Measurements from ENCODE around the gene STX11.

- TF ChIP-seq CTCF (IDR thresholded peaks at IDR 0.05 in 2 of 3, conservative IDR thresholded peaks at IDR 0.05 in 1 of 3; ENCODE audit: borderline replicate concordance in 1 of 3, insufficient read depth in 1 of 3, low read depth in 2 of 3, low read length in 2 of 3), result no peak
- TF ChIP-seq EZH2phosphoT487 (IDR thresholded peaks at IDR 0.05; ENCODE audit: borderline replicate concordance), result no peak
- TF ChIP-seq POLR2AphosphoS5 (IDR thresholded peaks at IDR 0.05; ENCODE audit: low read depth, low read length), result no peak
- TF ChIP-seq ZFX (IDR thresholded peaks at IDR 0.05), result no peak
- no peak for TF ChIP-seq TCF7L2 (IDR thresholded peaks at IDR 0.05; ENCODE audit: borderline replicate concordance, extremely low read depth, insufficient read depth, insufficient read length)
- no peak for TF ChIP-seq MAX (IDR thresholded peaks at IDR 0.05)
- TF ChIP-seq RAD21 (IDR thresholded peaks at IDR 0.05; ENCODE audit: low read depth), result no peak
- no peak for TF ChIP-seq YY1 (IDR thresholded peaks at IDR 0.05; ENCODE audit: extremely low read depth, insufficient replicate concordance, low read depth, low read length)
- TF ChIP-seq POLR2A (IDR thresholded peaks at IDR 0.05; ENCODE audit: borderline replicate concordance, extremely low read depth, insufficient read depth, insufficient read length), result no peak
- TF ChIP-seq ZBTB33 (IDR thresholded peaks at IDR 0.05; ENCODE audit: extremely low read depth, insufficient replicate concordance, low read length), result no peak
- no peak for TF ChIP-seq CEBPB (IDR thresholded peaks at IDR 0.05; ENCODE audit: low read depth)
- no peak for TF ChIP-seq SP1 (IDR thresholded peaks at IDR 0.05; ENCODE audit: low read depth)
These were observed 27.4 kb downstream of the STX11 start for GRCh38 chr6:144177726-144178125.
